ENCODE results near the gene RPL22. TPM values are rescaled to one million over a fixed set of nuclear protein-coding genes. Genes with fewer than 3 reads are reported as not detected.

Gene RPL22
- total and polyA plus RNA-seq, 2 of the 4 experiments (the other 2 are of a cell fraction), result 26.2 to 131 TPM

GRCh38 chr1:6157528-6158174 lies 41.7 kb downstream of the RPL22 start:
- no peaks in the 10 kb centered on the region for H3K9me1 ChIP-seq (ENCODE audit: insufficient read depth, low read length)
- ChIA-PET POLR2A (ENCODE audit: unreplicated experiment) (interaction anchor here (0.6 kb wide), 1 partner anchor 17 kb away, joined by 3 read pairs; no protein-coding TSS in a partner anchor), CTCF (no interaction called here)
- peak; percentile 21; the same call in 1 of the 2 replicates for ATAC-seq (ENCODE audit: low read depth)
- WGBS, 2 experiments (ENCODE audit: extremely low coverage in 2 of 2, insufficient read length in 1 of 2), result 57% methylated on average over 11 of the region's 15 CpGs; no CpG with 5 or more reads in 1 of the 2 experiments
- dilution Hi-C loops (cut with HindIII; ENCODE audit: low sequenced_read_pairs, unreplicated experiment) (no loop called here), in situ Hi-C loops (cut with MboI; ENCODE audit: low sequenced_read_pairs) (no loop called here), intact Hi-C loops (cut with micrococcal nuclease) (no loop called here)
- H2BK15ac ChIP-seq (ENCODE audit: low read depth, low read length), result no peak overlapping the region
- peak overlapping the region; percentile 16 for H2AK9ac ChIP-seq (replicated peaks; ENCODE audit: low read depth, low read length, poor library complexity)
- H3K9me3 ChIP-seq (ENCODE audit: control insufficient read depth, insufficient read depth, low read length), result no peaks in the 10 kb centered on the region
- DNase-seq, result peak; percentile 47
- H4K20me1 ChIP-seq (ENCODE audit: insufficient read depth, low read length), result peaks cover 3% of the 10 kb centered on the region; the same call in 1 of the 2 replicates
- H3K23ac ChIP-seq (ENCODE audit: low read depth, low read length), result no peak overlapping the region
- H3K56ac ChIP-seq (ENCODE audit: extremely low read depth, insufficient read depth, low read length), result no peak overlapping the region
- H2AFZ ChIP-seq (replicated peaks; ENCODE audit: low read length, poor library complexity), result peak overlapping the region; percentile 43
- no peak overlapping the region for H4K8ac ChIP-seq (ENCODE audit: low read depth in 2 of 2, low read length in 2 of 2)
- H3K36me3 ChIP-seq (ENCODE audit: control insufficient read depth, insufficient read depth, low read length), result no peaks in the 10 kb centered on the region
- no peaks in the 10 kb centered on the region for H3K79me1 ChIP-seq (ENCODE audit: low read depth in 1 of 2, low read length in 2 of 2)
- H3K14ac ChIP-seq (replicated peaks; ENCODE audit: low read depth, low read length), result no peak overlapping the region
- H3K27ac ChIP-seq (ENCODE audit: insufficient read depth, low read length), result no peak overlapping the region
- no peak overlapping the region for H3K4me3 ChIP-seq (ENCODE audit: insufficient read depth, low read depth, low read length)
- no peak overlapping the region for H3K4me2 ChIP-seq (ENCODE audit: low read depth, low read length)
- TF ChIP-seq FOS (IDR thresholded peaks at IDR 0.05; ENCODE audit: low read depth, low read length) (0 out of 2 replicates have a peak, but pooled peaks have one; percentile 13), NFE2L2 (IDR thresholded peaks at IDR 0.05; ENCODE audit: low read depth, low read length) (no peak)
- H3K27me3 ChIP-seq (ENCODE audit: control insufficient read depth, insufficient read depth, low read length), result peaks cover 11% of the 10 kb centered on the region; the same call in 1 of the 2 replicates
- H3K18ac ChIP-seq (ENCODE audit: low read depth, low read length), result no peak overlapping the region
- no peak overlapping the region for H2BK120ac ChIP-seq (ENCODE audit: low read depth, low read length)
- BruUV-seq (replicated peaks), result no TSS peak
- H4K5ac ChIP-seq (ENCODE audit: low read depth, low read length), result no peak overlapping the region
- no peak overlapping the region for H2AK5ac ChIP-seq (ENCODE audit: low read depth, low read length)
- H2BK5ac ChIP-seq (ENCODE audit: low read depth, low read length, poor library complexity, severe bottlenecking), result no peak overlapping the region
- H2BK20ac ChIP-seq (ENCODE audit: low read depth, low read length), result no peak overlapping the region
- H4K91ac ChIP-seq (ENCODE audit: insufficient read depth, low read depth, low read length), result no peak overlapping the region
- no peaks in the 10 kb centered on the region for H3K4me1 ChIP-seq (ENCODE audit: control insufficient read depth, insufficient read depth, low read length)
- no peak overlapping the region for H3K9ac ChIP-seq (ENCODE audit: low read depth, low read length)
- no peak overlapping the region for H3K4ac ChIP-seq (ENCODE audit: low read depth, low read length)

Measured in IMR-90 (cell line).